Measurements from ENCODE around the gene THRB. TPM values are rescaled to one million over a fixed set of nuclear protein-coding genes. Genes with fewer than 3 reads are reported as not detected.

The THRB gene
- polyA plus RNA-seq, 2 of the 4 experiments (the other 2 are of a cell fraction) = 2.0 to 2.3 TPM

DNA sequence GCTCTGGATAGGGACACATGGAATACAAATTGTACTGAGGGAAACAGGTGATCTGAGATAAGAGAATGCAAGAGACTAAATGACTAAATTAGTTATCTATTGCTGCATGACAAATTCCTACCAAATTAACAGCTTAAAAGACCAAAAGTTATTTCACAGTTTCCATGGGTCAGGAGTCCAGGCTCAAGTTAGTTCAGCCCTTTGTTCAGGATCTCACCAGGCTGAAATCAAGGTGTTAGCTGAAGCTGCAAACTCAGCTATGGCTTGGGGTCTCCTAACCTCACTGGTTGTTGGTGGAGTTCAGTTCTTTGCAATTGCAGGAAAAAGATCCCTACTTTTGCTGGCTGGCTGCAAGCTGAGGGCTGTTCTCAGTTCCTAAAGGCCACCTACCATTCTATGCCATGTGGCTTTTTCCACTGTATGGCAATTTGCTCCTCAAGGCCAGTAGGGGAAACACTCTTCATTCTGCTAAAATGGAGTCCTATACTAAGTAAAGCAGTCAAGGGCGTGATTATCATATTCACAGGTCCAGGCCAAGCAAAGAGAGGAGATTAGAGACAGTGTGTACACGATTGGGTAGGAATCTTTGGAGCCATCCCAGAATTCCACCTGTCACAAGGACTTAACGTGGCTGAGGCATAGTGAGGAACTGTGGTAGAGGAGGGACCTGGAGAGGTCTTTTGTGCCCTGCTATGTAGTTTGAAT, 53.7 kb downstream of the THRB start:
- ChIA-PET POLR2A (no interaction called here), CTCF (no interaction called here)
- Histone ChIP-seq H3K27ac (no peak overlapping the region), H3K9me3 (no peaks in the 10 kb centered on the region), H3K4me3 (no peak overlapping the region), H3K4me1 (peaks cover 21% of the 10 kb centered on the region), H3K4me2 (no peak overlapping the region)
- ATAC-seq = peak in 1 of 2 experiments; percentile 33; a peak in 2 of 6 replicates
- FAIRE-seq = no peak
- DNase-seq (ENCODE audit: low read depth in 1 of 2, low spot score in 1 of 2) = no peak
- 55% methylated on average over 3 of the region's 3 CpGs for WGBS (ENCODE audit: missing lambda C conversion rate)
- TF ChIP-seq EHF (CRISPR knock-in tag; IDR thresholded peaks at IDR 0.05) (no peak), FOSB (CRISPR knock-in tag; IDR thresholded peaks at IDR 0.05) (no peak)
- TF ChIP-seq, protein P1, sequence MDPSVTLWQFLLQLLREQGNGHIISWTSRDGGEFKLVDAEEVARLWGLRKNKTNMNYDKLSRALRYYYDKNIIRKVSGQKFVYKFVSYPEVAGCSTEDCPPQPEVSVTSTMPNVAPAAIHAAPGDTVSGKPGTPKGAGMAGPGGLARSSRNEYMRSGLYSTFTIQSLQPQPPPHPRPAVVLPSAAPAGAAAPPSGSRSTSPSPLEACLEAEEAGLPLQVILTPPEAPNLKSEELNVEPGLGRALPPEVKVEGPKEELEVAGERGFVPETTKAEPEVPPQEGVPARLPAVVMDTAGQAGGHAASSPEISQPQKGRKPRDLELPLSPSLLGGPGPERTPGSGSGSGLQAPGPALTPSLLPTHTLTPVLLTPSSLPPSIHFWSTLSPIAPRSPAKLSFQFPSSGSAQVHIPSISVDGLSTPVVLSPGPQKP (IDR thresholded peaks at IDR 0.05; ENCODE audit: low read depth, low read length) = no peak

DNA sequence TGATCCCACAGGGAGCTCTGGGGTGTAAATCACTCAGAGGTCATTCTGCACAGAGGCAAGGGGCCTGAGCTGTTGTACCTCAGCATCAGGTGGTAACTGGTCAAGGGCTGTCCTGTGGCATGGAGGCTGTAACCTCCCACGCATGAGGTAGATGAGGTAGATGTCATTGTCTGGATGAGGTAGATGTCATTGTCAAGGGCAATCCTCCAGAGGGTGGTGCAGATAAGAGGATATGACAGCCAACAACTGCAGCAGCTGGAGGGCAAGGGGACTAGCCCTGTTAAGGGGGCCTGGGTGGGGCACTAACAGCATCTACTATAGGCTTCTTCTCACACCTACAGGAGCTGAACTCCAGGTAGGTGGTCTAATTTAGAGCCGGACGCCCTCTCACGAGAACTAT, 55.6 kb downstream of the THRB start:
- Histone ChIP-seq H3K4me3 (no peak overlapping the region), H3K4me1 (peaks cover 21% of the 10 kb centered on the region), H3K4me2 (no peak overlapping the region), H3K27ac (peak overlapping the region in 1 of 2 experiments; percentile 22; a peak in 1 of 6 replicates), H3K9me3 (no peaks in the 10 kb centered on the region)
- 82% methylated on average over 3 of the region's 4 CpGs for WGBS (ENCODE audit: missing lambda C conversion rate)
- FAIRE-seq (no peak), DNase-seq (ENCODE audit: low read depth in 1 of 2, low spot score in 1 of 2) (no peak), ATAC-seq (no peak)
- TF ChIP-seq SMC3 (IDR thresholded peaks at IDR 0.05) (no peak), ZNF302 (CRISPR knock-in tag; IDR thresholded peaks at IDR 0.05) (no peak), HOXB13 (CRISPR knock-in tag; IDR thresholded peaks at IDR 0.05; ENCODE audit: low read depth) (no peak), MAFK (IDR thresholded peaks at IDR 0.05; ENCODE audit: partially characterized antibody) (no peak), FOSB (CRISPR knock-in tag; IDR thresholded peaks at IDR 0.05) (no peak), FOXS1 (CRISPR knock-in tag; IDR thresholded peaks at IDR 0.05) (no peak)
- TF ChIP-seq, protein P2, sequence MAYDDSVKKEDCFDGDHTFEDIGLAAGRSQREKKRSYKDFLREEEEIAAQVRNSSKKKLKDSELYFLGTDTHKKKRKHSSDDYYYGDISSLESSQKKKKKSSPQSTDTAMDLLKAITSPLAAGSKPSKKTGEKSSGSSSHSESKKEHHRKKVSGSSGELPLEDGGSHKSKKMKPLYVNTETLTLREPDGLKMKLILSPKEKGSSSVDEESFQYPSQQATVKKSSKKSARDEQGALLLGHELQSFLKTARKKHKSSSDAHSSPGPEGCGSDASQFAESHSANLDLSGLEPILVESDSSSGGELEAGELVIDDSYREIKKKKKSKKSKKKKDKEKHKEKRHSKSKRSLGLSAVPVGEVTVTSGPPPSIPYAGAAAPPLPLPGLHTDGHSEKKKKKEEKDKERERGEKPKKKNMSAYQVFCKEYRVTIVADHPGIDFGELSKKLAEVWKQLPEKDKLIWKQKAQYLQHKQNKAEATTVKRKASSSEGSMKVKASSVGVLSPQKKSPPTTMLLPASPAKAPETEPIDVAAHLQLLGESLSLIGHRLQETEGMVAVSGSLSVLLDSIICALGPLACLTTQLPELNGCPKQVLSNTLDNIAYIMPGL (CRISPR knock-in tag; IDR thresholded peaks at IDR 0.05; ENCODE audit: borderline replicate concordance) = no peak
- ChIA-PET POLR2A (no interaction called here), CTCF (no interaction called here)

DNA sequence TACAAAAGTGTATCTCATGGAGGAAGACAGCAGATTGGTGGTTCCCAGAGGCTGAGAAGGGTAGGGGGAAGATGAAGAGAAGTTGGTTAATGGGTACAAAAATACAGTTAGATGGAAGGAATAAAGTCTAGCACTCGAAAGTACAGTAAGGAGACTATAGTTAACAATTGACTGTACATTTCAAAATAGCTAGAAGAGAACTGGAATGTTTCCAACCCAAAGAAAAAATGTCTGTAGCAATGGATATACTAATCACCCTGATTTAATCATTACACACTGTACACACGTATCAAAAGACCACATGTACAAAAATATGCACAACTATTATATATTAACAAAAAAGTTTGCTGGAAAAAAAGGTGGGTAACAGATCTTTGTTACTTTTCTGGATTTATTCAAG, 57.3 kb downstream of the THRB start:
- peaks cover 21% of the 10 kb centered on the region for H3K4me1 ChIP-seq
- no peak for DNase-seq (ENCODE audit: low read depth in 1 of 2, low spot score in 1 of 2)
- POLR2A ChIA-PET = no interaction called here
- no peak for FAIRE-seq
- no peak for TF ChIP-seq RARB (CRISPR knock-in tag; IDR thresholded peaks at IDR 0.05)
- TF ChIP-seq, protein P2 (CRISPR knock-in tag; IDR thresholded peaks at IDR 0.05; ENCODE audit: borderline replicate concordance) = no peak
- TF ChIP-seq MAZ (IDR thresholded peaks at IDR 0.05; ENCODE audit: borderline replicate concordance, low read depth, low read length) = no peak
- TF ChIP-seq, protein P1 (IDR thresholded peaks at IDR 0.05; ENCODE audit: low read depth, low read length) = no peak
- no peak for TF ChIP-seq FOSB (CRISPR knock-in tag; IDR thresholded peaks at IDR 0.05)
- TF ChIP-seq, protein P3, sequence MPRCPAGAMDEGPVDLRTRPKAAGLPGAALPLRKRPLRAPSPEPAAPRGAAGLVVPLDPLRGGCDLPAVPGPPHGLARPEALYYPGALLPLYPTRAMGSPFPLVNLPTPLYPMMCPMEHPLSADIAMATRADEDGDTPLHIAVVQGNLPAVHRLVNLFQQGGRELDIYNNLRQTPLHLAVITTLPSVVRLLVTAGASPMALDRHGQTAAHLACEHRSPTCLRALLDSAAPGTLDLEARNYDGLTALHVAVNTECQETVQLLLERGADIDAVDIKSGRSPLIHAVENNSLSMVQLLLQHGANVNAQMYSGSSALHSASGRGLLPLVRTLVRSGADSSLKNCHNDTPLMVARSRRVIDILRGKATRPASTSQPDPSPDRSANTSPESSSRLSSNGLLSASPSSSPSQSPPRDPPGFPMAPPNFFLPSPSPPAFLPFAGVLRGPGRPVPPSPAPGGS (IDR thresholded peaks at IDR 0.05) = no peak
- no peak for TF ChIP-seq KDM1A (IDR thresholded peaks at IDR 0.05; ENCODE audit: low read depth)
- TF ChIP-seq, protein P4, sequence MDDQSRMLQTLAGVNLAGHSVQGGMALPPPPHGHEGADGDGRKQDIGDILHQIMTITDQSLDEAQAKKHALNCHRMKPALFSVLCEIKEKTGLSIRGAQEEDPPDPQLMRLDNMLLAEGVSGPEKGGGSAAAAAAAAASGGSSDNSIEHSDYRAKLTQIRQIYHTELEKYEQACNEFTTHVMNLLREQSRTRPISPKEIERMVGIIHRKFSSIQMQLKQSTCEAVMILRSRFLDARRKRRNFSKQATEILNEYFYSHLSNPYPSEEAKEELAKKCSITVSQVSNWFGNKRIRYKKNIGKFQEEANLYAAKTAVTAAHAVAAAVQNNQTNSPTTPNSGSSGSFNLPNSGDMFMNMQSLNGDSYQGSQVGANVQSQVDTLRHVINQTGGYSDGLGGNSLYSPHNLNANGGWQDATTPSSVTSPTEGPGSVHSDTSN (IDR thresholded peaks at IDR 0.05) = no peak
- TF ChIP-seq, protein P5, sequence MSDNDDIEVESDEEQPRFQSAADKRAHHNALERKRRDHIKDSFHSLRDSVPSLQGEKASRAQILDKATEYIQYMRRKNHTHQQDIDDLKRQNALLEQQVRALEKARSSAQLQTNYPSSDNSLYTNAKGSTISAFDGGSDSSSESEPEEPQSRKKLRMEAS (IDR thresholded peaks at IDR 0.05) = no peak
- no peak for TF ChIP-seq HOXA7 (CRISPR knock-in tag; IDR thresholded peaks at IDR 0.05)
- TF ChIP-seq, protein P6, sequence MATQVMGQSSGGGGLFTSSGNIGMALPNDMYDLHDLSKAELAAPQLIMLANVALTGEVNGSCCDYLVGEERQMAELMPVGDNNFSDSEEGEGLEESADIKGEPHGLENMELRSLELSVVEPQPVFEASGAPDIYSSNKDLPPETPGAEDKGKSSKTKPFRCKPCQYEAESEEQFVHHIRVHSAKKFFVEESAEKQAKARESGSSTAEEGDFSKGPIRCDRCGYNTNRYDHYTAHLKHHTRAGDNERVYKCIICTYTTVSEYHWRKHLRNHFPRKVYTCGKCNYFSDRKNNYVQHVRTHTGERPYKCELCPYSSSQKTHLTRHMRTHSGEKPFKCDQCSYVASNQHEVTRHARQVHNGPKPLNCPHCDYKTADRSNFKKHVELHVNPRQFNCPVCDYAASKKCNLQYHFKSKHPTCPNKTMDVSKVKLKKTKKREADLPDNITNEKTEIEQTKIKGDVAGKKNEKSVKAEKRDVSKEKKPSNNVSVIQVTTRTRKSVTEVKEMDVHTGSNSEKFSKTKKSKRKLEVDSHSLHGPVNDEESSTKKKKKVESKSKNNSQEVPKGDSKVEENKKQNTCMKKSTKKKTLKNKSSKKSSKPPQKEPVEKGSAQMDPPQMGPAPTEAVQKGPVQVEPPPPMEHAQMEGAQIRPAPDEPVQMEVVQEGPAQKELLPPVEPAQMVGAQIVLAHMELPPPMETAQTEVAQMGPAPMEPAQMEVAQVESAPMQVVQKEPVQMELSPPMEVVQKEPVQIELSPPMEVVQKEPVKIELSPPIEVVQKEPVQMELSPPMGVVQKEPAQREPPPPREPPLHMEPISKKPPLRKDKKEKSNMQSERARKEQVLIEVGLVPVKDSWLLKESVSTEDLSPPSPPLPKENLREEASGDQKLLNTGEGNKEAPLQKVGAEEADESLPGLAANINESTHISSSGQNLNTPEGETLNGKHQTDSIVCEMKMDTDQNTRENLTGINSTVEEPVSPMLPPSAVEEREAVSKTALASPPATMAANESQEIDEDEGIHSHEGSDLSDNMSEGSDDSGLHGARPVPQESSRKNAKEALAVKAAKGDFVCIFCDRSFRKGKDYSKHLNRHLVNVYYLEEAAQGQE (IDR thresholded peaks at IDR 0.05) = no peak
- no peak for TF ChIP-seq SREBF2 (IDR thresholded peaks at IDR 0.05)
- no peak for TF ChIP-seq TP53 (CRISPR knock-in tag; IDR thresholded peaks at IDR 0.05)
- CTCF ChIA-PET = no interaction called here
- no peak overlapping the region for H3K4me3 ChIP-seq
- H3K4me2 ChIP-seq = peak overlapping the region; percentile 59
- H3K27ac ChIP-seq = peak overlapping the region; percentile 27 to 56; a peak in 1 of 6 replicates
- no peaks in the 10 kb centered on the region for H3K9me3 ChIP-seq
- 3% methylated on average over 2 of the region's 2 CpGs for WGBS (ENCODE audit: missing lambda C conversion rate)
- ATAC-seq = no peak
